Gastrocnemius medialis (tissue), 4 donors: ENCODE results near the gene MLX.

Source experiments
- CTCF ChIP-seq, 5 experiments: fragments of 450-650 bp in 3 of 5; fragments of 200-600 bp in 2 of 5; sonication (generic) in 2 of 5; IDR thresholded peaks in 4 of 5; conservative IDR thresholded peaks in 1 of 5; 1 replicate in 4 of 5; 2 replicates in 1 of 5; pipeline ENCODE4 v1.5.1; 2016 to 2019; ENCODE audit warnings: antibody characterized with exemption in 5 of 5, mild to moderate bottlenecking in 3 of 5, moderate library complexity in 3 of 5
- POLR2A ChIP-seq, 2 donors: fragments of 450-650 bp; IDR thresholded peaks; one replicate each; pipeline ENCODE4 v1.6.1; 2017; ENCODE audit warnings: antibody characterized with exemption in 2 of 2, mild to moderate bottlenecking in 2 of 2, moderate library complexity in 2 of 2

GRCh38 chr17:42526031-42526444 lies 40.9 kb upstream of the MLX start:
- TF ChIP-seq CTCF (IDR thresholded peaks at IDR 0.05 in 4 of 5, conservative IDR thresholded peaks at IDR 0.05 in 1 of 5) (no peak), POLR2A (IDR thresholded peaks at IDR 0.05) (no peak)
